Effector memory CD4-positive, alpha-beta T cell (primary cell): ENCODE measurements around the gene CNGB1.

Experiments used
- DNase-seq, 3 donors: peaks; one replicate each; pipeline ENCODE4 v3.0.0-alpha.2; 2020
- H3K27ac ChIP-seq: 2 replicates; pipeline ENCODE4 v1.7.0; 2013; ENCODE audit warnings: mild to moderate bottlenecking, low read length, moderate library complexity; ENCODE audit not compliant: insufficient read depth, poor library complexity, severe bottlenecking
- H3K27me3 ChIP-seq: replicated peaks from 2 replicates; pipeline ENCODE4 v1.7.0; 2013; ENCODE audit warnings: mild to moderate bottlenecking, low read length; ENCODE audit not compliant: insufficient read depth, control insufficient read depth, poor library complexity, severe bottlenecking
- H3K36me3 ChIP-seq: 2 replicates; pipeline ENCODE4 v1.7.0; 2013; ENCODE audit warnings: mild to moderate bottlenecking, low read length, moderate library complexity; ENCODE audit not compliant: control insufficient read depth, insufficient read depth
- H3K4me1 ChIP-seq: 2 replicates; pipeline ENCODE4 v1.7.0; 2013; ENCODE audit warnings: low read length, mild to moderate bottlenecking; ENCODE audit not compliant: control insufficient read depth, insufficient read depth, poor library complexity, severe bottlenecking
- H3K4me3 ChIP-seq: 2 replicates; pipeline ENCODE4 v1.7.0; 2013; ENCODE audit warnings: low read length, low read depth, mild to moderate bottlenecking; ENCODE audit not compliant: insufficient read depth, poor library complexity, severe bottlenecking
- H3K9me3 ChIP-seq: 2 replicates; pipeline ENCODE4 v1.7.0; 2013; ENCODE audit warnings: mild to moderate bottlenecking, low read length, moderate library complexity; ENCODE audit not compliant: control insufficient read depth

The CNGB1 gene

DNA sequence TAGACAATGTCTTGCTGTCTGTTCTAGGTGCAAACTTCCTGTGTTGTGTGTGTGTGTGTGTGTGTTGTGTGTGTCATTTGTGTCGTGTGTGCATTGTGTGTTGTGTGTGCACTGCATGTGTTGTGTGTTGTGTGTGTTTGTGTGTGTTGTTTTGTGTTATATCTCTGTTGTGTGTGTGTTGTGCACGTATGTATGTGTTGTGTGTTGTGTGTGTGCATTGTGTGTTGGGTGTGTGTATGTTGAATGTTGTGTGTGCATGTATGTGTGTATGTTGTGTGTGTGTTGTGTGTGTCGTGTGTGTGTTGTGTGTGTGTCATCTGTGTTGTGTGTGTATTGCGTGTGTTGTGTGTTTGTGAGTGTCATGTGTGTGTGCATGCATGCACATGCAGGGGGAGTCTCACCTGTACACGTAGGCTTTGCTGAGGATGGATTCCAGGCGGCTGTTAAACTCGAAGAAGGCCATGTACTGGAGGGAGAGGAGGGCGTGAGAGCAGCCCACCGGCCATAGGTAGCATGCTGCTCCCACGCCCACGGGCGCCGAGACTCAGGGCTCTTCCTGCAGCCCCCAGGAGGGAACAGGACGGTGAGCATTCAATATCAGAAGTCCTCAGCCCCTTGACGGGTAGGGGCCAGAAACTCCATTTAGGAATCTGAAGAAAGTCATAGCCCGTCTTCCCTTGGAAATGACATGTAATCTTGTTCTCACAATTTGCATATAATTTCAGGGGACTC lies 58.2 kb downstream of the CNGB1 start:
- no peak overlapping the region for H3K27ac ChIP-seq
- no peak for DNase-seq
- no peaks in the 10 kb centered on the region for H3K27me3 ChIP-seq
- H3K9me3 ChIP-seq, result no peaks in the 10 kb centered on the region
- H3K36me3 ChIP-seq, result no peaks in the 10 kb centered on the region
- no peaks in the 10 kb centered on the region for H3K4me1 ChIP-seq
- no peak overlapping the region for H3K4me3 ChIP-seq

DNA sequence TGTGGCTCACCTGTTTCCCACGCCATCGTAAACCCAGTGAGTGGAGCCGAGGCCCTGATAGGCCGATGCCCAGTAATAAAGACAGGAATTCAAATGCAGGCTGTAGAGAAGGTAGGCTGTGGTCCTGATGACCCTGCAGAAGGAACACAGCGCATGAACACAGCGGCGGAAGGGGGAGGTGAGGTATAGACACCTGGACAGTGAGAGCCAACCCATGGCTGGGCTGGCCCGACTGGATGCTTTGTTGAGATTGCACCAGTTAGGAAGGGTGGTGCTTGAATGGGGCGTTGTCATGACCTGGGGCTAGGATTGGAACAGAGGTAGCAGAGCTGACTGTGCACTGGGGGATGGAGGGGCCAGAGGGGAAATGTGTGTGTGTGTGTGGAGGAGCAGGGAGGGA lies 59.2 kb downstream of the CNGB1 start:
- H3K4me1 ChIP-seq, result no peaks in the 10 kb centered on the region
- no peaks in the 10 kb centered on the region for H3K27me3 ChIP-seq
- H3K36me3 ChIP-seq, result no peaks in the 10 kb centered on the region
- H3K4me3 ChIP-seq, result no peak overlapping the region
- no peaks in the 10 kb centered on the region for H3K9me3 ChIP-seq
- DNase-seq, result no peak
- H3K27ac ChIP-seq, result no peak overlapping the region

DNA sequence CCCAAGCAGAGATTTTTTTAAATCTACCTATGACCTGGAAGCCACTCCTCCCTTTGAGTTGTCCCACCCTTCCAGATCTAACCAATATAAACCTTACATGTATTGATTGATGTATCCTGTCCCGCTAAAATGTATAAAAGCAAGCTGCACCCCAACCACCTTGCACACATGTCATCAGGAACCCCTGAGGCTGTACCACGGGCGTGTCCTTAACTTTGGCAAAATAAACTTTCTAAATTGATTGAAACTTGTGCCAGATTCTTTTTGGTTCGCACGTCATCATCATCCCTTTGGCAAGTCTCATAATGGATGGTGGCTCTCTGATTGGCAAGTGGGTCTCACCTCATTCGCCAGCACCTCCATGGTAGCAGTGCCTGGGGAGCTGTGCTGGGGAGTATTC lies 60.2 kb downstream of the CNGB1 start:
- no peaks in the 10 kb centered on the region for H3K27me3 ChIP-seq
- no peak for DNase-seq

DNA sequence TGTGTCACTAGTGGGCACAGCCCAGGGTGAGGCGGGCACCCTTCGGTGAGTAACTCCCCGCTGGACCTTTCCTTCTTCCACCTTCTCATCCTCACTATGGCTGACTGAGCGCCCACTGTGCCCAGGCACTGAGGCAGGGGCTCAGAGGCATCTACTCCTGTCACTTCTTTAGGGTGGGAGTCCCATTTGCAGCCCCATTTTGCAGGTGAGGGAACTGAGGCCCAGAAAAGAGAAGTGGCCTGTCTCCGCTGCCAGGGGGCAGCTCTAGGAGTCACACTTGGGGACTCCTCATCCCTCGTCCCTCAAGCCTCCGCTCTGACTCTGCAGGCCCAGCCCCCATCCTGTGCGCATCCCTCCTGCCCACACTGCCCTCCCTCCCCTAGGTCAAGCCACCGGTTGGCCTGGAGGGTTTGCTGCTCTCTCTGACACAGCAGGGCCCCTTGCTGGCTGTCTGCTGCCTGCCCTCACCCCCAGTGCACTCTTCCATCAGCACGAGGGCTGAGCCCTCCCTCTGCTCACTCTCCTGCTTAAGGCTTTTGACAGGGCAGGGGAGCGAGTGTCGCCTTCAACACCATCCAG lies 62.4 kb downstream of the CNGB1 start:
- no peak overlapping the region for H3K27ac ChIP-seq
- no peak for DNase-seq
- no peaks in the 10 kb centered on the region for H3K36me3 ChIP-seq
- no peak overlapping the region for H3K4me3 ChIP-seq
- no peaks in the 10 kb centered on the region for H3K27me3 ChIP-seq
- no peaks in the 10 kb centered on the region for H3K9me3 ChIP-seq
- H3K4me1 ChIP-seq, result no peaks in the 10 kb centered on the region

More for the DNA sequence above, 60.2 kb downstream of the CNGB1 start:
- Histone ChIP-seq H3K4me3 (no peak overlapping the region), H3K36me3 (no peaks in the 10 kb centered on the region), H3K4me1 (no peaks in the 10 kb centered on the region), H3K9me3 (no peaks in the 10 kb centered on the region), H3K27ac (no peak overlapping the region)

DNA sequence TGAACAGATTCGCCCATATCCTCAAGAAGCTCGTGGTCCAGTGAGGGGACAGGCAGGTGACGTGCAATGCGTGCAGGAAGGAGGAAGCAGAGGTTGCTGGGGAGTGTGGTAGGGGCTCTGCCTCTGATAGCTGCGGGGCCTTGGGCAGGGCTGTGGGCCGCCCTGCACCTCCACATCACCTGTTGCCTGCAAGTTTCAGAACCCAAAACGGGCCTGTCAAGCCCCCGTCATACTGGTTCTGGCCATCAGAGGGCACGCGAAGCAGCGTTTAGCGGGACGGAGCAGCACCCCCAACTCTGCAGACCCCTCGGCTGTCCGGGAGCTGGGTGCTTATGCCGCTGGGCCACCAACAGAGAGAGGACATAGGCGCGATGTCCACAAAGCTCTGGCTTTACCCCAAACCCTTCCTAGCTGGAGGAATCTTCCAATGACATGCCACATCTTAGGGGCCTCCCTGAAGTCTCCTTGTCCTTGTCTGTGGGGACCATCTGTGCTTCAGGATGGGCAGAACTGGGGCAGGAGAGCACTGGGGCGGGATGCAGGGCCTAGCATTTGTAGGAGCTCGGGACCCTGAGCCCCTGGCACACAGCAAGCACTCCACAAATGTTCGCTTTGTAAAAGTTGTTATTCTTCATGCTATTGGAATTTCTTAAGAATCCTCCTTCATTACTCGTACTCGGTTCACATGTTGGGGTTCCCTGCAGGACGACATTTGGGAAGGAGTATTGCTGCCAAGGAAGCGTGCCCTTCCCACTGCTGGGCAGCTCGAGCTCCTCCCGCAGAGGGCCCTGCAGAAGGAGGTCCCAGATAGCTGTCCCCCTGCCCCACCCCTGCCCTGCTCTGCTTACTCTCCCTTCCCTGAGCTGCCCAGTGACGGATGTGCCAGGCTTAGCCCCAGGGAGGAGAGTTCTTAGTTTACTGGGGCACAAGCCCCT lies 64.3 kb downstream of the CNGB1 start:
- Histone ChIP-seq H3K27ac (no peak overlapping the region), H3K27me3 (no peaks in the 10 kb centered on the region), H3K4me1 (no peaks in the 10 kb centered on the region), H3K36me3 (no peaks in the 10 kb centered on the region), H3K9me3 (no peaks in the 10 kb centered on the region), H3K4me3 (no peak overlapping the region)
- DNase-seq, result no peak

DNA sequence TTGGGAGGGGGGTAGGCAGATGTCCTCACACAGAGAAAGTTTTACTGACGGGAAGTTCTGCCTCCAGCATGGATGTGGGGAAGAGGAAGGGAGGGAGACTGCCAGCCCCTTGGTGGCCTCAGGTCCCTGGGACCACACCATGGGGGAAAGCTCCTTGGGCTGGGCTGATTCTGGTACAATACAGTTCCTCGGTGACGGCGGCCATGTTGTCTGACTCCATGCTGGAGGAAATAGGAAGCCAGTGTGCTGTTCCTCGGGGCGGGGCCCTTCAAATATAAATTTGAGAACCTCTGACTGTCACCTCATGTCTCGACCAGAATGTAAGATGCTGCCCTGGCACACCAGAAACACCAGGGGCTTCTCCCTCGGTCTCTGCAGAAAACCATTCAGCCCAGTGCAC lies 66.8 kb downstream of the CNGB1 start:
- no peaks in the 10 kb centered on the region for H3K27me3 ChIP-seq
- DNase-seq, result no peak

DNA sequence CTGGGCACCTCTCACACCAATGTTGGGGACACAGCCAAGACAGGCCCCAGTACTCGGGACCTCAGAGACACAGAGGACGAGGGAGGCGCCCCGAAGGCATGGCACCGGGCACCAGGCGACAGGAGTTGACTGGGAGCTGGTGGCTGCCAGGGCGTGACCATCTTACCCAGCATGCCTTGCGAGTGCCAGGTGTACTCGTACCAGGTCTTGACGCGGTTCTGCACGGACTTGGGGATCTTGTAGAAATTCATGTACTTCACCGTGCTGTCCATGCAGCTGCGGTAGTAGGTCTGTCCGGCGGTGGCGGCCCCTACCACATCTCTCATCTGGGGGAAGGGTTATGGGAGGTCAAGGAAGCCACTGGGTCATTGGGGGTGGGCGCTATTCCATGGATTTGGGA lies 67.3 kb downstream of the CNGB1 start:
- Histone ChIP-seq H3K27me3 (no peaks in the 10 kb centered on the region), H3K4me3 (no peak overlapping the region)

More for the DNA sequence above, 66.8 kb downstream of the CNGB1 start:
- no peaks in the 10 kb centered on the region for H3K9me3 ChIP-seq
- no peak overlapping the region for H3K4me3 ChIP-seq
- H3K4me1 ChIP-seq, result no peaks in the 10 kb centered on the region
- no peak overlapping the region for H3K27ac ChIP-seq
- H3K36me3 ChIP-seq, result no peaks in the 10 kb centered on the region

DNA sequence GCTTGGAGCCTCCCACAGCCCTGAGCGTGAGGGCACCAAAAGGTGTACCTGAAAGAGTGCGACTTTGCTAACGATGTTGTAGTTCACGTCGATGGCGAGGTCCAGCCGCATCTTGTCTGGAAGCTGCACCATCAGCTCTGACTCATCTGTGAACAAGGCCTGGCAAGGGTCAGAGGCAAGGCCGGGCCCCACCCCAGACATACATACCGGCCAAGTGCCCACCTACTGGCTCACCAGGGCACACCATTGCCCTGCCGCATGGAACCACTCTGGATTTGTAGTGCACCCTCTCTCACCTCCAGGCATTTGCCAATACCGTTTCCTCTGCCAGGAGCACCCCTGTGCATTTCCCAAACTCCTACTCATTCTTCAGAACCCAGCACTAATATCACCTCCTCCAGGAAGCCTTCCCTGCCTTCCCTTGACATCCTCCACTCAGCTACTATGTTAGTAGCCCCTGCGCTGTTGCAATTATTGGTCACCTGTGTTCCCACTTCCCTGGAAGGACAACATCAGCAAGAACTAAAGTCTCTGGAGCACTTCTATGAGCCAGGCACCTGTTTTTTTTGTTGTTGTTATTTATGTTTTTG lies 69.4 kb downstream of the CNGB1 start:
- Histone ChIP-seq H3K4me3 (no peak overlapping the region), H3K9me3 (no peaks in the 10 kb centered on the region), H3K27me3 (no peaks in the 10 kb centered on the region), H3K36me3 (no peaks in the 10 kb centered on the region), H3K4me1 (no peaks in the 10 kb centered on the region), H3K27ac (no peak overlapping the region)
- DNase-seq, result no peak

More for the DNA sequence above, 67.3 kb downstream of the CNGB1 start:
- Histone ChIP-seq H3K4me1 (no peaks in the 10 kb centered on the region), H3K36me3 (no peaks in the 10 kb centered on the region), H3K9me3 (no peaks in the 10 kb centered on the region), H3K27ac (no peak overlapping the region)
- DNase-seq, result no peak

DNA sequence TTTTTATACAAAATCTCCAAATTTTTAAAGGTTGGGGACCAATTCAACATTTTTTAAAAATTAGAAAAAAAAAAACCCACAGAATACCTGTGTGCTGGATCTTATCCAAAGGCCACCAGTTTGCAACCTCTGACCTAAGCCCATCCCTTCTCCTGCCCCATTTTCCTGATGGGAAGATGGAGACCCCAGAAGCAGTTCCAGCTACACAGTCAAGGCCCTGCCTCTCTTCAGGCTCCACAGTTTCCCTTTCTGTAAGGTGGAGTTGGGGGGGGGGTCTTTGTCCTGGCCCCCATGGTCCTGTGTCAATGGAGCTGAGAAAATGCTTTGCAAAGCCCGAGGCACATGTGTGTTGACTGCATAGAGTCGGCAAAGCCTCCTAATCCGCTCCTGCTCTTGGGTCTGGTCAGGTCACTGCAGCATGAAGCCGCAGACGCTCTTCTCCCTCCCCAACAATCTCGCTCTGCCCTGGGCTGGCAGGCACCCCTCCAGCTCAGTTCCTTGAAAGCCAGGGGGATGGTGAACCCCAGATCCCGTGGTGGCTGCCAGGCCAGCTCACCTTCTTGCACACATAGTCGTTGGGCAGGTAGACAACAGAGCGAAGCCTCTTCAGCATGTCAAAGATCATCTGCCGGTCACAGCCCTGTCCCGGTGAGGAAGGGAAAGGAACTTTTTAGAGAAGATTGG lies 70.0 kb downstream of the CNGB1 start:
- Histone ChIP-seq H3K4me3 (no peak overlapping the region), H3K27ac (no peak overlapping the region), H3K36me3 (no peaks in the 10 kb centered on the region), H3K9me3 (no peaks in the 10 kb centered on the region), H3K4me1 (no peaks in the 10 kb centered on the region), H3K27me3 (no peaks in the 10 kb centered on the region)
- DNase-seq, result no peak
